Hematopoietic multipotent progenitor cell (in vitro differentiated cells): ENCODE results near the gene KIF21A. TPM values are rescaled to one million over a fixed set of nuclear protein-coding genes. Genes with fewer than 3 reads are reported as not detected.

Experiments used
- DNase-seq, 3 donors: peaks; one replicate each; pipeline ENCODE4 v3.0.0-alpha.2; 2011 to 2015; ENCODE audit warnings: low read depth in 2 of 3, low spot score in 2 of 3
- total RNA-seq: library from RNA; depleted of rRNA; stranded (reverse); fragments of >200 nt; gene quantifications from one replicate; pipeline ENCODE4 v1.2.3, GENCODE V29; 2012

The KIF21A gene
- total RNA-seq, 1 donor = 1.3 TPM

GRCh38 chr12:39431797-39432196, 11.1 kb downstream of the KIF21A start:
- no peak for DNase-seq

- no peak for DNase-seq
These were observed 11.7 kb downstream of the KIF21A start for GRCh38 chr12:39431002-39431796.

GRCh38 chr12:39429809-39430208, 13.1 kb downstream of the KIF21A start:
- no peak for DNase-seq

GRCh38 chr12:39427360-39427808, 15.5 kb downstream of the KIF21A start:
- no peak for DNase-seq

DNA sequence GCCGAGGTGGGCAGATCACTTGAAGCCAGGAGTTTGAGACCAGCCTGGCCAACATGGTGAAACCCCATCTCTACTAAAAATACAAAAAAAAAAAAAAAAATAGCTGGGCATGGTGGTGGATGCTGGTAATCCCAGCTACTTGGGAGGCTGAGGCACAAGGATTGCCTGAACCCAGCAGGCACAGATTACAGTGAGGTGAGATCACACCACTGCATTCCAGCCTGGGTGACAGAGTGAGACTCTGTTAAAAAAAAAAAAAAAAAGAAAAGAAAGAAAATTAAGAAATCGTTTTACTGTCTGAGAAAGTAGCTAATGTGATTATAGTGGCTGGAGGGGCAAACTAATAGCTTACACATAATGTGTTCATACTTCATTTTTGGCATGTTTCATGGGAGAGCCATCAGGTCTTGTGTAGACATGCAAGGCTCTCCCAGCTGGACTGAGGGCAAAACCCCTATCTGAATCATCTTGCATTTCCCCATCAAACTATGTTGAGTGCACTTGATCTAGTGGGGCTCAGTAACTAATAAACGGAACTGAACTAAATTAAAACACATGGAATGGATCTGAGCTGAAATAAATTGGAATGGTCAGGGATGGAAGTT, 16.2 kb downstream of the KIF21A start:
- DNase-seq = no peak

DNA sequence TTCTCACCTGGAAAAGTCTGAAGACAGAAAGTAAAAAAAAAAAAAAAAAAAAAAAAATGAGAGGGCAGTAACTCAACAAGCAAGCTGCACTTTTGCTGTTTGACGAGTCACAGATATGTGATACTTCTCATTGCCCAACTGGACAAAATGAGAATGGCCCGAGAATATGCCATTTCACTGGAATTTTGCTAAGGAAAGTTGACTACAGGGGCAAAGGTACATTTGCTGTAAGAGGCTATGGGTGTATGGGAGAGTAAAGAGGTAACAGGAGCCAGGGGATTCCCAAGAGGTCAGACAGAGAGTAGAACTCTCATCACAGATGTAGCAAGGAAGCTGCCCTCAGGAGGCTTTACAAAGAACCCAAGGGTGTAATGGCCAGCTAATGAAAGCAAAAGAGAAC, 22.9 kb downstream of the KIF21A start:
- no peak for DNase-seq

- DNase-seq = no peak
These were observed 23.4 kb downstream of the KIF21A start for GRCh38 chr12:39419471-39419870.

- DNase-seq = no peak
These were observed 25.0 kb downstream of the KIF21A start for GRCh38 chr12:39417916-39418315.

DNA sequence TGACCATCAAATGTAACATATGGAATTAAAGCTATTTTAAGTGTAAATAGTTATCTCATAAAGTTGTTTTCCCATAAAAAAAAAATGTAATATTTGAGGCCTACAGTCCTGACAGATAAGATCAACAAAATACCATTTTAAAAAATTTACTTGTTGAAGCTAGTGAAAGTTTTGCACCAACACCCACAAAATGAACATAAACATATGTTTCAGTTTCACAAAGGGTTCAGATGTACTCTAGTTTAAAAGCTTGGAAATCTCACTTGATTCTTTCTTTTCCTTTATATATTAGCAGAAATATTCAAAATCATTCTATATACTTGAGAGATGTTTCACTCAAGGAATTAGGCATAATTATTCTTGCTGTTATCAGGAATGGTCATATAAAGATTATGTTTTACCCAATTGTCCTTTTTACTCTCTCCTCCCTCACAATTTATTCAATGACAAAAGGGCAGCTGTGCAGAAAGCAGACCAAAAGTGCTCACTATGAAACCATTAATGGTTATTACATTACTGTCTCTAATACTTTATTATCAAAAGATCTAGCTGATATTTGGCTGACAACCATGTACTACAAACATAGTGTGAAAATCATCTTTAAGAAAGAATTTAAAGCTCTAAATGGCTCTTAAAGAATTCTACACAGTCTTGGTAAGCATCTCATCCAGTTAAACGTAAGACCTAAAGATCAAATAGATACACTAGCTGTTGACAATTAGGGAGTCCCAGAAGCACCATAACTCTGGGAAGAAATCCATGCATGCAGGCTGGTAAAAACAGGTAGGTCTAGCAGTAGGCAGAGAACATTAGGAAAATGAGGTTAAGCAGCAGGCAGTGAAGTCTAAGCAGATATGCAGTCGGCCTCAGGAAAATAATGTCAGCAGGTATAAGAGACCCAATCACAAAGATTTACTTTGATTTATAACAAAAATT, 28.8 kb downstream of the KIF21A start:
- no peak for DNase-seq

DNA sequence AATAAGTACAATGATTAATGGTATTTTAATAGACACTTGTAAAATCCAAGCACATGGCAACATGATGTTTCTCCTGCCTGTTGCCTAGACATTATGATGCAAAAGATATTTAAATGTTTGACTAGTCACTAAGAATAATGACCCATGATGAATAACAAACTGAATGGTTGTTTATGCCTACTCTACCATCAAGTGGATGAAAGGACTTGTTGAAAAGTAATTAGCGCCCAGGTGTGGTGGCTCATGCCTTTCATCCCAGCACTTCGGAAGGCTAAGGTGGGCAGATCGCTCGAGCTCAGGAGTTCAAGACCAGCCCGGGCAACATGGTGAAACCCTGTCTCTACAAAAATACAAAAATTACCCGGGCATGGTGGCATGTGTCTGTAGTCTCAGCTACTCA, 30.7 kb downstream of the KIF21A start:
- no peak for DNase-seq

DNA sequence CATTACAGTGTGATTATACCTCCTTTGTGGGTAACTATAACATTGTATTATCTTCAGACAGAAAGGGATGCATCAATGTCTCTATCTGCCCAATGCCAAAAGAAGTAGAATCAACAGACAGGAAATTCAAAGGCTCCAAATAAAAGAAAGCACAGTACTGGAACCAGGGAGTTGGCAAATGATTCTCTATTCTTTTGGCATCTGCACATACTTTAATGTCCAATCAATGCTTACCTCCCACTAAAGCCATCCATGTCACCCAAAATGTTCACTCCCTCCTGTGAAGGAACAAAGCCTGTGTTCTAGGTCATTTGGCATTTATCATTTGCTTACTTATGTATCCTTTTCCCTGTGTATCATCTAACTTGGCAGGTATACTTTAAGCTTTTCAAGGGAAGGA, 36.7 kb downstream of the KIF21A start:
- no peak for DNase-seq

- no peak for DNase-seq
These were observed 37.3 kb downstream of the KIF21A start for GRCh38 chr12:39405580-39405979.

- no peak for DNase-seq
These were observed 38.9 kb downstream of the KIF21A start for GRCh38 chr12:39404000-39404399.

DNA sequence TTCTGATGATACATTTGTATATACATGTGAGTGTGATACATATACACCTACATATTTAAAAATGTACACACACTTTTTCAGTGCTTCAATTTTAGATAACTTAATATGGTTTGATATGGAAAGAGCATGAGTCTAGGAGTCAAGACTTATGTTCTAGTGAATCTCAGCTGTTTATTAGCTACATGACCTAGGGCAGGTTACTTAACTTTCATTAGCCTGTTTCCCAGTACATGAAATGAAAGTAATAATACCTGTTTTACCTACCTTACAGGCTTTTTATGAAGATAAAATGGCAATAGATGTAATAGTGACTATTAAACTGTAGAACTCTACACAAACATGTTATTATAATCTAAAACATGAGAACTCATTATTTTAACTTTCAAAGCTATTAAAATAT, 39.5 kb downstream of the KIF21A start:
- no peak for DNase-seq

DNA sequence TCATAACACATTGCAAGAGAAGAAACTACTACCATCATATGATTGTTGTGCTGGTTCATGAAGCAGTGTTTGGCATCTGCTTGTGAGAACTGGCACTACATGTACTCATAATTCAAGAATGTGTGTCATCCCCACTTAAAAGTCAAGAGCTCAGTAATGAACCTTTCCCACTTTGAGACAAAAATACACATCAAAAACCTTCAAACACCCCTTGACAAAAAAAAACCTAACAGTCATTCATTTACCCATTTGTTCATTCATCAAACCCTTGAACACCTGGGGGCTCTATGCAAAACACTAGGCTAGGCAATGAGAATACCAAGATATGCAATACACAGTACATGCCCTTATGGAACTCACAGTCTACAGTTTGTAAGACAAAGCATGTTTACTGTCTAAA, 40.0 kb downstream of the KIF21A start:
- no peak for DNase-seq

DNA sequence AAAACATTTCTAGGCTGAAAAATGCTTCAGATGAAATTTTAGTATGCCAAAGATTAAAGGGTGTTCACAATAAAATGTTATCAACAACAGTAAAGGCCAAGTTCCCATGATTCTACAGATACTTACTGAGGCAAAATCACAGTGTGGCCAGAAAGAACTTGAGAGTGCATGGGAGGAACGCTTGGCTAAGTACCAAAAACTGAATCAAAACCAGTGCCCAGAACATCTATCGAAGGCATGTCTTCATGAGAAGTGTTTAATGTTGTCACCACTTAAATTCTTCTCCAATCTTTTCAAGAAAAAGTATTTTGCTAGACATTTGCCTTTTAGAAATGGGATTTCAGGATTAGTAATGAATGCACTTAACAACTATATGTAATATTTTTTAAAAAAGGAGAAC, 41.5 kb downstream of the KIF21A start:
- DNase-seq = no peak

DNA sequence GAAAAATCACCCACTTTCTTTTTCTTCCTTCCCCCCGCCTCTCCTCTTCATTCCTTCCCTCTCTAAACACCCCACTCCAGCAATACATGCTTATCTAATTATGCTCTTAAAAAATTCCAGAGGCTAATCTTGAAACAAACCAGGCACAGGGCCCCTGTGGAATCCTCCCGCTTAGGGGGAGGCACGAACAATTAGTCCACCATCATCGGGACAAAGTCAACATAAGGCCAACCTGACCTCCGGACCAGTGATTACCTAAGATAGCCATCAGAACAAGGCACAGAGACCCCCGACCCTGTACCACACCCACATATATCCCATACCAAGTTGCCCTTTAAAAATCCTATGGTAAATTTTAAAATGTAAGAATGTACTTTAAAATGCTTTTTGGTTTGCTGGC, 47.1 kb downstream of the KIF21A start:
- no peak for DNase-seq

GRCh38 chr12:39393890-39394289, 49.0 kb downstream of the KIF21A start:
- no peak for DNase-seq

DNA sequence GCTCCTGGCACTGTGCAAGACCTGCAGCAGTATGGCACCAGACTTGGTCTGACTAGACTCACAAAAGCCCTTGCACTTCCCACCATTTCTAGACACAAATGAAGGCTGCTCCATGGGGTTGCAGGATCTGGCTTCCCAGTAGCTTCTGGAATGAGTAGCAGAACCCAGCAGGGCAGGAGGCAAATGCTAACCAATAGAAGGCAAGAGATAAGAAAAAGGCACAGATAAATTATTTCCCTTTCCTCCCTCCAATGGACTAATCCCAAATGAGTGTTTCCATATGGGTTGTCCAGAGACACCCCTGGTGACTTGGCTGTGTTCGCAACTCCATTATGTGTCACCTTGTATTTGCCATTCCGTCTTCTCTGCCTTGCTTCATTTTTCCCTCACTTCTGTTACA, 49.7 kb downstream of the KIF21A start:
- no peak for DNase-seq

- no peak for DNase-seq
These were observed 50.6 kb downstream of the KIF21A start for GRCh38 chr12:39392154-39392925.

DNA sequence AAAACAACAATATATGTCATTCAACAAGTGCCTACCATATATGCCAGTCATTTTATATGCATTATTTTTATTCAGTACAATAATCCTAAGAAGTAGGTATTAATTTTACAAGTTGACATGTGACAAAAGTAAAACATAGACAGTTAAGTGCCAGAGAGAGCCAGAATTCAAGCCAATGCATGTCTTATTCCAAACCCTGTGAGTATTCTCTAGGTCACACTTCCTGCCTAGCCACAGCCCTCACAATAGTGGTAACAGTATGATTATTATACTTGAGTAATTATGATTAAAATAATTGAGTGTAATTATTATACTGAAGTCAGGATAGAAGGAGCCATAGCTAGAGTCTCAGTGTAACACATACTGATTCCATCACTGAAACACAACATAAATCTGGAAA, 52.2 kb downstream of the KIF21A start:
- DNase-seq = no peak
